IMR-90 (cell line): ENCODE measurements around the gene ADD2. TPM values are rescaled to one million over a fixed set of nuclear protein-coding genes. Genes with fewer than 3 reads are reported as not detected.

ENCODE experiments used
- ATAC-seq: fragments of 200-7000 bp; cut with Tn5 transposase; 2 replicates; pipeline ENCODE4 v1.9.1; 2020; ENCODE audit warnings: low read depth, mild to moderate bottlenecking, moderate library complexity
- BruUV-seq: library from RNA; stranded (reverse); fragments of 400-500 nt; replicated peaks from 2 replicates; lab custom pipeline; 2021; lab: Mats Ljungman, UMichigan
- CTCF ChIA-PET: fragments of 300-600 bp; formaldehyde crosslinking; extraction: SDS; loops from one replicate; lab custom pipeline; 2021; ENCODE audit warnings: antibody characterized with exemption; lab: Yijun Ruan, JAX
- POLR2A ChIA-PET: fragments of 300-600 bp; sonication (Branson Sonifier 250); formaldehyde crosslinking; loops from one replicate; lab custom pipeline; 2022; ENCODE audit warnings: antibody characterized with exemption; ENCODE audit not compliant: unreplicated experiment; lab: Charles Lee
- DNase-seq: peaks from one replicate; pipeline ENCODE4 v3.0.0; 2013
- H2AFZ ChIP-seq: replicated peaks from 2 replicates; pipeline ENCODE3; 2013; ENCODE audit warnings: low read length, mild to moderate bottlenecking; ENCODE audit not compliant: poor library complexity
- H2AK5ac ChIP-seq: 2 replicates; pipeline ENCODE4 v1.6.1; 2013; ENCODE audit warnings: low read depth, low read length, inconsistent platforms
- H2AK9ac ChIP-seq: replicated peaks from 2 replicates; pipeline ENCODE3; 2013; ENCODE audit warnings: mild to moderate bottlenecking, low read depth, low read length, moderate library complexity; ENCODE audit not compliant: poor library complexity
- H2BK120ac ChIP-seq: 2 replicates; pipeline ENCODE4 v1.6.1; 2013; ENCODE audit warnings: low read depth, low read length, inconsistent platforms
- H2BK15ac ChIP-seq: 3 replicates; pipeline ENCODE4 v1.6.1; 2013; ENCODE audit warnings: low read depth, low read length, inconsistent platforms
- H2BK20ac ChIP-seq: 2 replicates; pipeline ENCODE4 v1.6.1; 2013; ENCODE audit warnings: low read depth, mild to moderate bottlenecking, inconsistent platforms, low read length, moderate library complexity
- H2BK5ac ChIP-seq: 2 replicates; pipeline ENCODE4 v1.6.1; 2013; ENCODE audit warnings: mild to moderate bottlenecking, low read depth, low read length, inconsistent platforms; ENCODE audit not compliant: poor library complexity, severe bottlenecking
- H3K14ac ChIP-seq: replicated peaks from 2 replicates; pipeline ENCODE4 v1.6.1; 2013; ENCODE audit warnings: low read depth, low read length, inconsistent platforms
- H3K18ac ChIP-seq: 2 replicates; pipeline ENCODE4 v1.6.1; 2013; ENCODE audit warnings: low read depth, low read length, control low read depth
- H3K23ac ChIP-seq: 2 replicates; pipeline ENCODE4 v1.6.1; 2013; ENCODE audit warnings: low read depth, low read length, inconsistent platforms
- H3K27ac ChIP-seq: 2 replicates; pipeline ENCODE4 v1.5.1; 2013; ENCODE audit warnings: mild to moderate bottlenecking, control low read depth, low read length; ENCODE audit not compliant: insufficient read depth
- H3K27me3 ChIP-seq: 2 replicates; pipeline ENCODE4 v1.6.1; 2013; ENCODE audit warnings: low read length; ENCODE audit not compliant: control insufficient read depth, insufficient read depth
- H3K36me3 ChIP-seq: 2 replicates; pipeline ENCODE4 v1.6.1; 2013; ENCODE audit warnings: low read length, mixed read lengths; ENCODE audit not compliant: control insufficient read depth, insufficient read depth
- H3K4ac ChIP-seq: 2 replicates; pipeline ENCODE4 v1.6.1; 2013; ENCODE audit warnings: low read depth, low read length, inconsistent platforms
- H3K4me1 ChIP-seq: 2 replicates; pipeline ENCODE4 v1.6.1; 2013; ENCODE audit warnings: low read length, mixed read lengths; ENCODE audit not compliant: control insufficient read depth, insufficient read depth
- H3K4me2 ChIP-seq: 2 replicates; pipeline ENCODE4 v1.6.1; 2013; ENCODE audit warnings: low read depth, mild to moderate bottlenecking, control low read depth, low read length, moderate library complexity
- H3K4me3 ChIP-seq: 2 replicates; pipeline ENCODE4 v1.5.1; 2013; ENCODE audit warnings: low read depth, mild to moderate bottlenecking, control low read depth, low read length, moderate library complexity; ENCODE audit not compliant: insufficient read depth
- H3K56ac ChIP-seq: 2 replicates; pipeline ENCODE4 v1.6.1; 2013; ENCODE audit warnings: low read length, inconsistent platforms; ENCODE audit not compliant: insufficient read depth; ENCODE audit errors: extremely low read depth
- H3K79me1 ChIP-seq, 2 experiments: 2 replicates each; pipeline ENCODE4 v1.6.1; 2013; ENCODE audit warnings: low read length in 2 of 2, inconsistent platforms in 1 of 2, low read depth in 1 of 2
- H3K9ac ChIP-seq: 2 replicates; pipeline ENCODE4 v1.6.1; 2013; ENCODE audit warnings: low read depth, low read length, control low read depth
- H3K9me1 ChIP-seq: 2 replicates; pipeline ENCODE4 v1.6.1; 2013; ENCODE audit warnings: low read length, inconsistent platforms; ENCODE audit not compliant: insufficient read depth
- H3K9me3 ChIP-seq: 2 replicates; pipeline ENCODE4 v1.6.1; 2013; ENCODE audit warnings: low read length; ENCODE audit not compliant: control insufficient read depth, insufficient read depth
- H4K20me1 ChIP-seq: 2 replicates; pipeline ENCODE4 v1.6.1; 2013; ENCODE audit warnings: low read length, inconsistent platforms; ENCODE audit not compliant: insufficient read depth
- H4K5ac ChIP-seq: 2 replicates; pipeline ENCODE4 v1.6.1; 2013; ENCODE audit warnings: mild to moderate bottlenecking, low read depth, low read length, control low read depth
- H4K8ac ChIP-seq, 2 experiments: 2 replicates each; pipeline ENCODE4 v1.6.1; 2013; ENCODE audit warnings: low read depth in 2 of 2, low read length in 2 of 2, control low read depth in 1 of 2, inconsistent platforms in 1 of 2
- H4K91ac ChIP-seq: 2 replicates; pipeline ENCODE4 v1.6.1; 2013; ENCODE audit warnings: low read depth, low read length, inconsistent platforms; ENCODE audit not compliant: insufficient read depth
- BHLHE40 ChIP-seq: fragments of 150-350 bp; IDR thresholded peaks from 2 replicates; pipeline ENCODE4 v1.6.1; 2016; ENCODE audit warnings: mild to moderate bottlenecking, low read depth, low read length
- CEBPB ChIP-seq: IDR thresholded peaks from 2 replicates; pipeline ENCODE4 v1.6.1; 2012; ENCODE audit warnings: low read depth, low read length, improper control_type of control experiment
- CHD1 ChIP-seq: IDR thresholded peaks from 2 replicates; pipeline ENCODE4 v1.6.1; 2012; ENCODE audit warnings: low read depth, low read length, improper control_type of control experiment
- CTCF ChIP-seq: conservative IDR thresholded peaks from 2 replicates; pipeline ENCODE4 v1.5.1; 2012; ENCODE audit warnings: mild to moderate bottlenecking, low read depth, low read length, improper control_type of control experiment
- FOS ChIP-seq: fragments of 150-350 bp; IDR thresholded peaks from 2 replicates; pipeline ENCODE4 v1.6.1; 2016; ENCODE audit warnings: low read depth, low read length
- MAFK ChIP-seq: IDR thresholded peaks from 2 replicates; pipeline ENCODE4 v1.6.1; 2012; ENCODE audit warnings: low read depth, low read length, improper control_type of control experiment
- MAZ ChIP-seq: IDR thresholded peaks from 2 replicates; pipeline ENCODE4 v1.6.1; 2012; ENCODE audit warnings: low read depth, mild to moderate bottlenecking, low read length, improper control_type of control experiment, moderate library complexity, borderline replicate concordance
- MXI1 ChIP-seq: IDR thresholded peaks from 2 replicates; pipeline ENCODE4 v1.6.1; 2012; ENCODE audit warnings: low read depth, mild to moderate bottlenecking, low read length, moderate library complexity, borderline replicate concordance
- NFE2L2 ChIP-seq: fragments of 150-350 bp; IDR thresholded peaks from 2 replicates; pipeline ENCODE4 v1.6.1; 2016; ENCODE audit warnings: low read depth, mild to moderate bottlenecking, low read length
- POLR2A ChIP-seq: IDR thresholded peaks from 2 replicates; pipeline ENCODE4 v1.6.1; 2012; ENCODE audit warnings: mild to moderate bottlenecking, low read depth, low read length
- RAD21 ChIP-seq: IDR thresholded peaks from 2 replicates; pipeline ENCODE4 v1.6.1; 2012; ENCODE audit warnings: low read length, improper control_type of control experiment
- RCOR1 ChIP-seq: IDR thresholded peaks from 2 replicates; pipeline ENCODE4 v1.6.1; 2012; ENCODE audit warnings: mild to moderate bottlenecking, low read length, improper control_type of control experiment; ENCODE audit not compliant: insufficient replicate concordance
- RFX5 ChIP-seq: IDR thresholded peaks from 2 replicates; pipeline ENCODE4 v1.8.0; 2012; ENCODE audit warnings: low read depth, mild to moderate bottlenecking, low read length, moderate library complexity
- SMC3 ChIP-seq: fragments of 150-350 bp; IDR thresholded peaks from 2 replicates; pipeline ENCODE4 v1.6.1; 2016; ENCODE audit warnings: low read depth, mild to moderate bottlenecking, antibody characterized with exemption, low read length, moderate library complexity
- whole genome bisulfite sequencing, 2 experiments: methylation state at CpG; one replicate each; pipeline versions ENCODE4 v1.1.5 to v1.1.7; 2013; ENCODE audit warnings: missing lambda C conversion rate in 2 of 2; ENCODE audit not compliant: insufficient read length in 1 of 2; ENCODE audit errors: extremely low coverage in 2 of 2; 5-methylcytosine and 5-hydroxymethylcytosine counted together
- dilution Hi-C: fragments of 300-500 bp; cut with HindIII; formaldehyde crosslinking; loops from one replicate; pipeline ENCODE4 v1.14.3; 2018; ENCODE audit warnings: low sequenced_read_pairs; ENCODE audit not compliant: unreplicated experiment
- in situ Hi-C: fragments of 300-500 bp; cut with MboI; formaldehyde crosslinking; loops from 3 replicates; pipeline ENCODE4 v1.14.3; 2019; ENCODE audit warnings: low sequenced_read_pairs, inconsistent platforms, mixed read lengths
- intact Hi-C: fragments of 100-400 bp; cut with micrococcal nuclease; formaldehyde crosslinking; loops from 2 replicates; pipeline ENCODE4 v1.10.0; 2022
- polyA plus RNA-seq, 3 experiments: library from polyadenylated mRNA; depleted of rRNA; stranded (reverse); fragments of >200 nt; gene quantifications; 2 replicates each; pipeline ENCODE4 v1.2.3, GENCODE V29; 2012; ENCODE audit warnings: low replicate concordance in 1 of 3
- total RNA-seq: library from RNA; depleted of rRNA; stranded (reverse); fragments of >200 nt; gene quantifications from 2 replicates; pipeline ENCODE4 v1.2.3, GENCODE V29; 2012
- TF ChIP-seq, protein P1 (sequence below): fragments of 150-350 bp; IDR thresholded peaks from 2 replicates; pipeline ENCODE4 v1.6.1; 2016; ENCODE audit warnings: low read depth, mild to moderate bottlenecking, low read length, moderate library complexity, borderline replicate concordance
- TF ChIP-seq, protein P2 (sequence below): fragments of 150-350 bp; IDR thresholded peaks from 2 replicates; pipeline ENCODE4 v1.6.1; 2017; ENCODE audit warnings: mild to moderate bottlenecking, antibody characterized with exemption, low read length, low read depth

ADD2 gene
- total and polyA plus RNA-seq, 2 of the 4 experiments (the other 2 are of a cell fraction): not detected

GRCh38 chr2:70613521-70613920 lies 154.5 kb downstream of the ADD2 start:
- Histone ChIP-seq H2BK20ac (no peak overlapping the region), H2BK15ac (no peak overlapping the region), H4K20me1 (no peaks in the 10 kb centered on the region), H2BK5ac (no peak overlapping the region), H4K91ac (no peak overlapping the region), H2AK5ac (no peak overlapping the region), H3K23ac (no peak overlapping the region), H3K9me1 (no peaks in the 10 kb centered on the region), H4K5ac (no peak overlapping the region), H3K14ac (no peak overlapping the region), H3K4me2 (no peak overlapping the region), H3K4ac (no peak overlapping the region), H3K79me1 (no peaks in the 10 kb centered on the region), H2AFZ (no peak overlapping the region), H3K9ac (no peak overlapping the region), H3K27ac (no peak overlapping the region), H3K56ac (no peak overlapping the region), H3K36me3 (no peaks in the 10 kb centered on the region), H3K18ac (no peak overlapping the region), H3K4me3 (no peak overlapping the region), H4K8ac (no peak overlapping the region), H3K27me3 (peaks cover 9% of the 10 kb centered on the region), H3K4me1 (no peaks in the 10 kb centered on the region), H2BK120ac (no peak overlapping the region), H3K9me3 (no peaks in the 10 kb centered on the region), H2AK9ac (no peak overlapping the region)
- intact Hi-C loops (no loop called here), in situ Hi-C loops (loop anchor here (5.0 to 10.0 kb wide), 2 partner anchors 269 to 306 kb away; no protein-coding TSS in a partner anchor), dilution Hi-C loops (no loop called here)
- TF ChIP-seq, protein P1, sequence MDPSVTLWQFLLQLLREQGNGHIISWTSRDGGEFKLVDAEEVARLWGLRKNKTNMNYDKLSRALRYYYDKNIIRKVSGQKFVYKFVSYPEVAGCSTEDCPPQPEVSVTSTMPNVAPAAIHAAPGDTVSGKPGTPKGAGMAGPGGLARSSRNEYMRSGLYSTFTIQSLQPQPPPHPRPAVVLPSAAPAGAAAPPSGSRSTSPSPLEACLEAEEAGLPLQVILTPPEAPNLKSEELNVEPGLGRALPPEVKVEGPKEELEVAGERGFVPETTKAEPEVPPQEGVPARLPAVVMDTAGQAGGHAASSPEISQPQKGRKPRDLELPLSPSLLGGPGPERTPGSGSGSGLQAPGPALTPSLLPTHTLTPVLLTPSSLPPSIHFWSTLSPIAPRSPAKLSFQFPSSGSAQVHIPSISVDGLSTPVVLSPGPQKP: no peak
- no peak for TF ChIP-seq RFX5
- TF ChIP-seq RAD21: no peak
- TF ChIP-seq MAZ: no peak
- TF ChIP-seq SMC3: no peak
- no peak for TF ChIP-seq MXI1
- TF ChIP-seq MAFK: no peak
- TF ChIP-seq, protein P2, sequence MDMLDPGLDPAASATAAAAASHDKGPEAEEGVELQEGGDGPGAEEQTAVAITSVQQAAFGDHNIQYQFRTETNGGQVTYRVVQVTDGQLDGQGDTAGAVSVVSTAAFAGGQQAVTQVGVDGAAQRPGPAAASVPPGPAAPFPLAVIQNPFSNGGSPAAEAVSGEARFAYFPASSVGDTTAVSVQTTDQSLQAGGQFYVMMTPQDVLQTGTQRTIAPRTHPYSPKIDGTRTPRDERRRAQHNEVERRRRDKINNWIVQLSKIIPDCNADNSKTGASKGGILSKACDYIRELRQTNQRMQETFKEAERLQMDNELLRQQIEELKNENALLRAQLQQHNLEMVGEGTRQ: no peak
- no peak for TF ChIP-seq CTCF
- no peak for TF ChIP-seq CEBPB
- TF ChIP-seq POLR2A: no peak
- no peak for TF ChIP-seq BHLHE40
- TF ChIP-seq RCOR1: no peak
- no peak for TF ChIP-seq NFE2L2
- TF ChIP-seq CHD1: no peak
- TF ChIP-seq FOS: no peak
- ChIA-PET POLR2A (no interaction called here), CTCF (no interaction called here)
- WGBS, 2 experiments: no CpG with 5 or more reads among the region's 7 CpGs
- ATAC-seq (no peak), DNase-seq (no peak)
- BruUV-seq: no TSS peak
